ENCODE data around the gene CDON. TPM values are rescaled to one million over a fixed set of nuclear protein-coding genes. Genes with fewer than 3 reads are reported as not detected.
A peak's percentile ranks its signal among the peaks of the same experiment; 100 is the strongest.

The CDON gene
- 50.5 and 71.3 TPM in 2 replicates for total RNA-seq (ENCODE audit: low replicate concordance)

- Histone ChIP-seq H4K20me1 (ENCODE audit: low read depth) (peaks cover 27% of the 10 kb centered on the region), H3K79me2 (ENCODE audit: low read depth) (peaks cover 28% of the 10 kb centered on the region), H3K4me3 (peak within 1 kb of the TSS; percentile 76), H3K9me3 (ENCODE audit: low read depth) (no peaks in the 10 kb centered on the region), H3K9ac (peak within 1 kb of the TSS; percentile 98), H3K36me3 (no peaks in the 10 kb centered on the region), H2AFZ (replicated peaks) (peak within 1 kb of the TSS; percentile 100), H3F3A (ENCODE audit: low read depth) (peaks cover 47% of the 10 kb centered on the region), H3K27ac (peak within 1 kb of the TSS; percentile 99), H3K27me3 (no peaks in the 10 kb centered on the region), H3K4me1 (peaks cover 35% of the 10 kb centered on the region), H3K4me2 (peak within 1 kb of the TSS; percentile 89)
- Mint-ChIP-seq H3K9me3 (no peaks in the 10 kb centered on the region), H3K4me1 (peaks cover 34% of the 10 kb centered on the region), H3K27ac (peak within 1 kb of the TSS; percentile 100), H3K27me3 (ENCODE audit: insufficient read depth, low read depth) (peaks cover 6% of the 10 kb centered on the region), H3K36me3 (no peaks in the 10 kb centered on the region), H3K4me3 (peak within 1 kb of the TSS; percentile 97)
- TF ChIP-seq EZH2phosphoT487 (IDR thresholded peaks at IDR 0.05), result no peak
- TF ChIP-seq CTCF (IDR thresholded peaks at IDR 0.05), result no peak
- TF ChIP-seq EZH2 (IDR thresholded peaks at IDR 0.05), result no peak
- peak; percentile 99 for DNase-seq (ENCODE audit: low spot score)
Observed at GRCh38 chr11:126062679-126063506, at the start of gene CDON. Gene CDON, minus strand, starts transcription at chr11:126062866. Its CDS starts 39,390 bp downstream, at chr11:126023476.

GRCh38 chr11:126111458-126112116 lies 48.9 kb upstream of the CDON start:
- Histone ChIP-seq H3K4me3 (no peak overlapping the region), H3K9ac (no peak overlapping the region), H2AFZ (replicated peaks) (no peak overlapping the region), H3K27ac (no peak overlapping the region), H3F3A (ENCODE audit: low read depth) (peaks cover 9% of the 10 kb centered on the region), H4K20me1 (ENCODE audit: low read depth) (no peaks in the 10 kb centered on the region), H3K9me3 (ENCODE audit: low read depth) (no peaks in the 10 kb centered on the region), H3K36me3 (no peaks in the 10 kb centered on the region), H3K79me2 (ENCODE audit: low read depth) (no peaks in the 10 kb centered on the region), H3K4me1 (peaks cover 10% of the 10 kb centered on the region), H3K27me3 (no peaks in the 10 kb centered on the region), H3K4me2 (no peak overlapping the region)
- Mint-ChIP-seq H3K4me3 (no peak overlapping the region), H3K36me3 (no peaks in the 10 kb centered on the region), H3K4me1 (peaks cover 64% of the 10 kb centered on the region), H3K9me3 (no peaks in the 10 kb centered on the region), H3K27ac (peak overlapping the region; percentile 73), H3K27me3 (ENCODE audit: insufficient read depth, low read depth) (peaks cover 12% of the 10 kb centered on the region)
- TF ChIP-seq CTCF (IDR thresholded peaks at IDR 0.05) (no peak), EZH2 (IDR thresholded peaks at IDR 0.05) (no peak)
- no peak for DNase-seq (ENCODE audit: low spot score)

GRCh38 chr11:126109941-126110731 lies 47.5 kb upstream of the CDON start:
- Mint-ChIP-seq H3K27ac (peak overlapping the region; percentile 93), H3K4me3 (no peak overlapping the region), H3K9me3 (no peaks in the 10 kb centered on the region), H3K36me3 (no peaks in the 10 kb centered on the region), H3K4me1 (peaks cover 65% of the 10 kb centered on the region), H3K27me3 (ENCODE audit: insufficient read depth, low read depth) (peaks cover 12% of the 10 kb centered on the region)
- H3K4me1 ChIP-seq, result peaks cover 9% of the 10 kb centered on the region
- TF ChIP-seq CTCF (IDR thresholded peaks at IDR 0.05), result no peak
- TF ChIP-seq EZH2phosphoT487 (IDR thresholded peaks at IDR 0.05), result no peak
- TF ChIP-seq EZH2 (IDR thresholded peaks at IDR 0.05), result no peak
- H2AFZ ChIP-seq (replicated peaks), result no peak overlapping the region
- H3K27ac ChIP-seq, result no peak overlapping the region
- H3F3A ChIP-seq (ENCODE audit: low read depth), result peaks cover 9% of the 10 kb centered on the region
- no peak for DNase-seq (ENCODE audit: low spot score)
- no peaks in the 10 kb centered on the region for H3K9me3 ChIP-seq (ENCODE audit: low read depth)
- no peak overlapping the region for H3K4me3 ChIP-seq
- no peak overlapping the region for H3K4me2 ChIP-seq
- H3K36me3 ChIP-seq, result no peaks in the 10 kb centered on the region
- no peaks in the 10 kb centered on the region for H3K27me3 ChIP-seq
- no peaks in the 10 kb centered on the region for H3K79me2 ChIP-seq (ENCODE audit: low read depth)
- no peak overlapping the region for H3K9ac ChIP-seq
- no peaks in the 10 kb centered on the region for H4K20me1 ChIP-seq (ENCODE audit: low read depth)
